ENCODE results near the gene ATP4B.

The ATP4B gene

DNA sequence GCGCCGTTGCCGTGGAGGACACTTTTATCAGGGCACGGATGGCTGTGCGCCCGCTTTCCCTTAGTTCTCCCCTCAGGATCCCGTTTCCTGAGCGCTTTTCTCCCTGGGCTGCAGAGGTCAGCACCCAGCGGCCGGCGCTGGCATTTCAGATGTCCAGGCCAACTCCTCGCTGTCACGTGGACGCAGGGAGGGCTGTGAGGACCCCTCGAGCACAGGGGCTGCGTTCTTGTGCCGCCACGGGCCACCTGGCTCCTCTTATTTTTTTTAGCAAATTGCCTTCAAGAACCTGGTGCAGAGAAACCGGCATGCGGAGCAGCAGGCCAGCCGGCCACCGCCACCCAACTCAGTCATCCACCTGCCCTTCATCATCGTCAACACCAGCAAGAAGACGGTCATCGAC is 22.3 kb downstream of the ATP4B start (continued):
- TF ChIP-seq GLI4 (tag by site-specific recombination; IDR thresholded peaks at IDR 0.05) = no peak
- no peak for TF ChIP-seq ZNF324 (tag by site-specific recombination; IDR thresholded peaks at IDR 0.05)

DNA sequence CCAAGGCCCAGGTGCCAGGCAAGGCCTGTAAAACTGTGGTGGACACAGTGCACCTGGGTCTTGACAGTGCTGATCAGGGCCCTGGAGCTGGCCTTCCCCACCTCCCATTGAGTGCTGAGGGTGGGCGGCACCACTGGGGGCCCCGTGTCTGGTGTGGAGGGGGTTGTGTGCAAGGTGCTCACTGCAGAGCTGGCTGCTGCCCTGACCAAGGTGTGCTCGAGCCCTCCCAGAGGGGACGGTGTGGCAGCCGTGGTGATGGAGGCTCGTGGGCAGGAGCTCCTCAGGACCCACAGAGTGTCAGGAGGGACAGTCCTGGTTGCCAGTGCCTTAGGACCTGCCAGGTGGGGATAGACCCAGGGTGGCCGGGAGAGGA is 23.0 kb downstream of the ATP4B start:
- Histone ChIP-seq H3K36me3 (ENCODE audit: control insufficient read depth in 2 of 2, insufficient read depth in 1 of 2, low read length in 2 of 2) (peaks cover 0 to 99% of the 10 kb centered on the region in 2 experiments; a peak in 2 of 3 replicates), H3K4me3 (ENCODE audit: low read depth, low read length) (no peak overlapping the region), H3K27ac (ENCODE audit: extremely low read depth, low read depth, low read length) (no peak overlapping the region), H3K4me1 (ENCODE audit: control insufficient read depth, insufficient read depth, low read length) (no peaks in the 10 kb centered on the region), H3K9me3 (ENCODE audit: control insufficient read depth, insufficient read depth, low read depth, low read length) (no peaks in the 10 kb centered on the region)
- ChIA-PET POLR2A (no interaction called here), CTCF (no interaction called here)
- no peak for TF ChIP-seq SP7 (tag by site-specific recombination; IDR thresholded peaks at IDR 0.05)
- no peak for TF ChIP-seq ZNF704 (tag by site-specific recombination; IDR thresholded peaks at IDR 0.05)
- no peak for TF ChIP-seq ZNF311 (tag by site-specific recombination; IDR thresholded peaks at IDR 0.05; ENCODE audit: borderline replicate concordance)

GRCh38 chr13:113634279-113635047 is 23.5 kb downstream of the ATP4B start:
- Histone ChIP-seq H3K4me3 (ENCODE audit: low read depth, low read length) (no peak overlapping the region), H3K9me3 (ENCODE audit: control insufficient read depth, insufficient read depth, low read depth, low read length) (no peaks in the 10 kb centered on the region), H3K36me3 (ENCODE audit: control insufficient read depth in 2 of 2, insufficient read depth in 1 of 2, low read length in 2 of 2) (peaks cover 0 to 99% of the 10 kb centered on the region in 2 experiments; a peak in 2 of 3 replicates), H3K4me1 (ENCODE audit: control insufficient read depth, insufficient read depth, low read length) (no peaks in the 10 kb centered on the region), H3K27ac (ENCODE audit: extremely low read depth, low read depth, low read length) (no peak overlapping the region)
- CTCF ChIA-PET = no interaction called here
- TF ChIP-seq ZNF621 (tag by site-specific recombination; IDR thresholded peaks at IDR 0.05) (no peak), HIC1 (tag by site-specific recombination; IDR thresholded peaks at IDR 0.05) (no peak), ZNF133 (tag by site-specific recombination; IDR thresholded peaks at IDR 0.05) (no peak), HOXC10 (CRISPR knock-in tag; IDR thresholded peaks at IDR 0.05) (no peak), ZNF670 (tag by site-specific recombination; IDR thresholded peaks at IDR 0.05; ENCODE audit: low read depth) (no peak), BCL11A (tag by site-specific recombination; IDR thresholded peaks at IDR 0.05; ENCODE audit: low read depth) (no peak), GLI4 (tag by site-specific recombination; IDR thresholded peaks at IDR 0.05) (no peak), ZBTB26 (tag by site-specific recombination; optimal IDR thresholded peaks at IDR 0.05) (peak; percentile 12), ZNF112 (tag by site-specific recombination; IDR thresholded peaks at IDR 0.05) (no peak), ZNF311 (tag by site-specific recombination; IDR thresholded peaks at IDR 0.05; ENCODE audit: borderline replicate concordance) (no peak), OVOL3 (tag by site-specific recombination; IDR thresholded peaks at IDR 0.05) (no peak), ZEB2 (tag by site-specific recombination; IDR thresholded peaks at IDR 0.05) (no peak)
- TF ChIP-seq, protein P1, sequence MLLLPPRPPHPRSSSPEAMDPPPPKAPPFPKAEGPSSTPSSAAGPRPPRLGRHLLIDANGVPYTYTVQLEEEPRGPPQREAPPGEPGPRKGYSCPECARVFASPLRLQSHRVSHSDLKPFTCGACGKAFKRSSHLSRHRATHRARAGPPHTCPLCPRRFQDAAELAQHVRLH (tag by site-specific recombination; IDR thresholded peaks at IDR 0.05) = no peak
- TF ChIP-seq, protein P2, sequence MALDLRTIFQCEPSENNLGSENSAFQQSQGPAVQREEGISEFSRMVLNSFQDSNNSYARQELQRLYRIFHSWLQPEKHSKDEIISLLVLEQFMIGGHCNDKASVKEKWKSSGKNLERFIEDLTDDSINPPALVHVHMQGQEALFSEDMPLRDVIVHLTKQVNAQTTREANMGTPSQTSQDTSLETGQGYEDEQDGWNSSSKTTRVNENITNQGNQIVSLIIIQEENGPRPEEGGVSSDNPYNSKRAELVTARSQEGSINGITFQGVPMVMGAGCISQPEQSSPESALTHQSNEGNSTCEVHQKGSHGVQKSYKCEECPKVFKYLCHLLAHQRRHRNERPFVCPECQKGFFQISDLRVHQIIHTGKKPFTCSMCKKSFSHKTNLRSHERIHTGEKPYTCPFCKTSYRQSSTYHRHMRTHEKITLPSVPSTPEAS (tag by site-specific recombination; IDR thresholded peaks at IDR 0.05) = peak; percentile 50; the same call in 1 of the 2 replicates
- TF ChIP-seq, protein P3, sequence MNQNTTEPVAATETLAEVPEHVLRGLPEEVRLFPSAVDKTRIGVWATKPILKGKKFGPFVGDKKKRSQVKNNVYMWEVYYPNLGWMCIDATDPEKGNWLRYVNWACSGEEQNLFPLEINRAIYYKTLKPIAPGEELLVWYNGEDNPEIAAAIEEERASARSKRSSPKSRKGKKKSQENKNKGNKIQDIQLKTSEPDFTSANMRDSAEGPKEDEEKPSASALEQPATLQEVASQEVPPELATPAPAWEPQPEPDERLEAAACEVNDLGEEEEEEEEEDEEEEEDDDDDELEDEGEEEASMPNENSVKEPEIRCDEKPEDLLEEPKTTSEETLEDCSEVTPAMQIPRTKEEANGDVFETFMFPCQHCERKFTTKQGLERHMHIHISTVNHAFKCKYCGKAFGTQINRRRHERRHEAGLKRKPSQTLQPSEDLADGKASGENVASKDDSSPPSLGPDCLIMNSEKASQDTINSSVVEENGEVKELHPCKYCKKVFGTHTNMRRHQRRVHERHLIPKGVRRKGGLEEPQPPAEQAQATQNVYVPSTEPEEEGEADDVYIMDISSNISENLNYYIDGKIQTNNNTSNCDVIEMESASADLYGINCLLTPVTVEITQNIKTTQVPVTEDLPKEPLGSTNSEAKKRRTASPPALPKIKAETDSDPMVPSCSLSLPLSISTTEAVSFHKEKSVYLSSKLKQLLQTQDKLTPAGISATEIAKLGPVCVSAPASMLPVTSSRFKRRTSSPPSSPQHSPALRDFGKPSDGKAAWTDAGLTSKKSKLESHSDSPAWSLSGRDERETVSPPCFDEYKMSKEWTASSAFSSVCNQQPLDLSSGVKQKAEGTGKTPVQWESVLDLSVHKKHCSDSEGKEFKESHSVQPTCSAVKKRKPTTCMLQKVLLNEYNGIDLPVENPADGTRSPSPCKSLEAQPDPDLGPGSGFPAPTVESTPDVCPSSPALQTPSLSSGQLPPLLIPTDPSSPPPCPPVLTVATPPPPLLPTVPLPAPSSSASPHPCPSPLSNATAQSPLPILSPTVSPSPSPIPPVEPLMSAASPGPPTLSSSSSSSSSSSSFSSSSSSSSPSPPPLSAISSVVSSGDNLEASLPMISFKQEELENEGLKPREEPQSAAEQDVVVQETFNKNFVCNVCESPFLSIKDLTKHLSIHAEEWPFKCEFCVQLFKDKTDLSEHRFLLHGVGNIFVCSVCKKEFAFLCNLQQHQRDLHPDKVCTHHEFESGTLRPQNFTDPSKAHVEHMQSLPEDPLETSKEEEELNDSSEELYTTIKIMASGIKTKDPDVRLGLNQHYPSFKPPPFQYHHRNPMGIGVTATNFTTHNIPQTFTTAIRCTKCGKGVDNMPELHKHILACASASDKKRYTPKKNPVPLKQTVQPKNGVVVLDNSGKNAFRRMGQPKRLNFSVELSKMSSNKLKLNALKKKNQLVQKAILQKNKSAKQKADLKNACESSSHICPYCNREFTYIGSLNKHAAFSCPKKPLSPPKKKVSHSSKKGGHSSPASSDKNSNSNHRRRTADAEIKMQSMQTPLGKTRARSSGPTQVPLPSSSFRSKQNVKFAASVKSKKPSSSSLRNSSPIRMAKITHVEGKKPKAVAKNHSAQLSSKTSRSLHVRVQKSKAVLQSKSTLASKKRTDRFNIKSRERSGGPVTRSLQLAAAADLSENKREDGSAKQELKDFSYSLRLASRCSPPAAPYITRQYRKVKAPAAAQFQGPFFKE (tag by site-specific recombination; IDR thresholded peaks at IDR 0.05; ENCODE audit: borderline replicate concordance) = no peak
- POLR2A ChIA-PET = no interaction called here
